GM18907 (cell line): ENCODE measurements around the gene ILKAP.

Experiments used
- ATAC-seq: cut with Tn5 transposase; IDR thresholded peaks from one replicate; pipeline ENCODE4 v1.9.1; 2021; ENCODE audit warnings: mild to moderate bottlenecking, moderate library complexity; ENCODE audit not compliant: unreplicated experiment

Gene ILKAP, protein sequence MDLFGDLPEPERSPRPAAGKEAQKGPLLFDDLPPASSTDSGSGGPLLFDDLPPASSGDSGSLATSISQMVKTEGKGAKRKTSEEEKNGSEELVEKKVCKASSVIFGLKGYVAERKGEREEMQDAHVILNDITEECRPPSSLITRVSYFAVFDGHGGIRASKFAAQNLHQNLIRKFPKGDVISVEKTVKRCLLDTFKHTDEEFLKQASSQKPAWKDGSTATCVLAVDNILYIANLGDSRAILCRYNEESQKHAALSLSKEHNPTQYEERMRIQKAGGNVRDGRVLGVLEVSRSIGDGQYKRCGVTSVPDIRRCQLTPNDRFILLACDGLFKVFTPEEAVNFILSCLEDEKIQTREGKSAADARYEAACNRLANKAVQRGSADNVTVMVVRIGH

DNA sequence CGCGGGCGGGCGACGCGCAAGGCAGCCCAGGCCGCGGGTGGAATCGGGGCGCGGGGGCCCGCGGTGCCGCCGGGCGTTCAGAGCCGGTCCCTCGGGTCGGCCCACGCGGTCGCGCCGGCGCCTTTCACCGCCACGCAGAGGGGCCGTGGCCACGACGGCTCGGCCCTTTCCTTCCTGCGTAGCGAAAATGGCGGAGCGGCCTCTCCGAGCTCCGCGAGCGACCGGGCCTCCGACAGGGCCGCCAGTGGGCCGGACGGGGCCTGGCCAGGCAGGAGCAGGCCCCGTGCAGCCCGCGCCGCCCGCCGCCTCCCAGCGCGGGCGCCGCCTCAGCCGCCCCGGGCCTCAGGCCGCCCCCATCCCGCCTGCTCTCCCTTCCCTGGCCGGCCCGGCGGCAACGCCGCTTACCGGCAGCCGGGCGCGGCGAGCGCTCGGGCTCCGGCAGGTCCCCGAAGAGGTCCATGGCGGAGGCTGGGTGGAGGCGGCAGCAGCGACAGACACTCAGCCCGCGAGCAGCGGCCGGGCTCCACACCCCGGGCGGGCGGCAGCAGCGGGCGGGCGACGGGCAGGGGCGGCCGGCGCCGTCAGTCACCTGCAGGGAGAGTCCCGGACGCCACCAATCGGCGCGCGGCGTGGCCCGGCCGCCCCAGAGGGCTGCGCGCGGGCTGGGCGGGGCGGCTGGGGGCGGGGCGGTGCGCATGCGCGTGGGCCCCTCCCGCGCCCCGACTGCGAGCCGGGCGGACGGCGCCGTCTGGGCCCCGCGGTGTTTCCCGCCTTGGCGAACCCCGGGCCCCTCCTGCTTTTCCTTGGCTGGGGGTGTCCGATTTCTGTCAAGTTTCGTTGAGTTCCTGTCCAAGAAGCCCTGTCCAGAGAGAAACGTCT is at the start of gene ILKAP:
Gene ILKAP, minus strand, starts transcription at position 602 of the 879 bp plus-strand sequence. Its CDS starts 142 bp downstream, at position 460.
- ATAC-seq: peak; percentile 95

DNA sequence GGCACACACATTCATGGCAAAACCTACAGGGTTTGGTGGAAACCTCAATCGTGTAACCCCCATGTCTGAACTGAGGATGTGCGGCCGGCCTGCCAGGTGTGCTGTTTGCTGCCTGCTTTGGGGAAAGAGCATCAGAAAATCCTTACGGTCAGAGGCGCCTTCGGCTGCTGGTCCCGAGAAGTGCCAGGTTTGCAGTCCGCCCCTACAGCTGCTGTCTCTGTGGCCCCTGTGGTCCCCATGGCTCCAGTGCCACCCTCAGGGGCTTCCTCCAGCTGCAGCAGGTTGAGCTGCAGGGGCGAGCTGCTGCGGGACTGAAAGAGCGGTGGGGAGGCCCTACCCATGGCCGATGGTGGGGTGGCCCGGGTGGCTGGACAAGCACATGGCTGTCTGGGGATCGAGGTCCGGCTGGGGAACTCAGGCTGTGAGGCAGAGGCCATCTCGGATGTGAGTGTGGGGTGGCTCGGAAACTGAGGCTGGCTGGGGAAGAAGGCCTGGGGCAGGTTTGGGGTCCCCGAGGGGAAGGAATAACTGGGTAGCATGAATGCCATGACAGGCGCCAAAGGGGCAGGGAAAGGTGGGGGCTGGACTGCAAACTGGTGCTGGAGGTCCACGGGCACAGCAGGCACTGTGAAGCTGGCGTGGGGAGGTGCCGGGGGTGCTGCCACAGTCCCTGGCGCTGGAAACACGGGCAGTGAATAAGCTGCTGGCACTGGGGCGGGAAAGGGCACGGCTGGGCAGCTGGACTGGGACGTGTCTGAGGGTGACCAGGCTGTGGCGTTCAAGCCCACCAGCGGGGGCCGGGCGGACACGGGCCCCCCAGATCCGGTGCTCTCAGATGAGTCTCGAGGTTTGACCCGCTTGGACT is 49.5 kb upstream of the ILKAP start:
- no peak for ATAC-seq

DNA sequence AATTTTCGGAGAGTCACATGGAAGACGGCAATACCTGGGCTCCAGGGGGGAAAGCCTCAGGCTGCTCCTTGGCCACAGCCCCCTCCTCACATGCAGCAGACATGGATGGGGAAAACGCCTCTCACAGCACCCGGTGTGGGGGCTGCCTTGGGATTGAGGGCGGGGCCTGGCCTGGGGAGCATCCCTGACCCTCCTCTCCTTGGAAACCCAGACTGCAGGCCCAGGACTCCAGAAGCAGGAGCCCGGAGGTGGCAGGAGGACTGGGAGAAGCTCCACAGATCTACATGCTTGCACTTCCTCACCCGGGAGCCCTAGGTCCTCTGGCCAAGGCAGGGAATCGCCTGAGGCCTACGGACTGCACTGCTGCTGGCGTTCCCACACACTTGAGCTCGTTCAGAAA is 48.5 kb upstream of the ILKAP start:
- ATAC-seq: no peak

DNA sequence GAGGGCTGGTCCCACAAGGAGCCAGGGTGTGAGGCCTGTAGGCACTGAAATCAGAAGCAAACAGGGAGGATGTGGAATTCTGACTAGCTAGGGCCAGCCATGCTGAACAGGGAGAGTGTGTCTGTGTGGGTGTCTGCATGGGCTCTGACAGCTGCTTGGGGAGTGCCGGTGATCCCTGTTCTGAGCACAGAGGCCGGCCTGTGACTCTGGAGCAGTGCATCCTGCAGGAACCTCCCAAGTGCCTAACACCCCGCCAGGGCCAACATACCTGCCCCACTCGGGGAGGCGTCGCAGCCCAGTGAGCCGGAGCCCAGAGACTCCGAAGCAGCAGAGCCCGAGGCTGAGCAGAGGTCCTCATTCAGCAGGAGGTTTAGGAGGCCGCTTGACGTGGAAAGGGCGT is 47.8 kb upstream of the ILKAP start:
- ATAC-seq: no peak

DNA sequence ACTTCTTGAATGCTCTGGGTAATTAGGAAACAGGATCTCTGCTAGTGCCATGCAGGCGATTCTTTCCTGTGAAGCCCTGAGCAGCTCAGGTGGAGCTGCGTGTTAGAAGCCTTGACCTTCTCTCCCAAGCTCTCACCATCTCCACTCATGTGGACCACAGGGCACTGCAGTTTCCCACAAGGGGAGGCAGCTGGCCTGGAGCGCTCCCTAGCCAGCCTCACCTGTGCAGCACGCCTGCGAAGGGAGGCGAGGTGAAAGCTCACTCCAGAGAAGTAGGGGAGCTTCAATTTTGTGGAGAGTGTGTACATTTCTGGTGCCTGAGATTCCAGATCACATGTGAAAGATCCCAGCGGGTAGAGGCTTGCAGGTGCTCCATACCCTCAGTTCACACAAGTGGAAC is 47.4 kb upstream of the ILKAP start:
- no peak for ATAC-seq

DNA sequence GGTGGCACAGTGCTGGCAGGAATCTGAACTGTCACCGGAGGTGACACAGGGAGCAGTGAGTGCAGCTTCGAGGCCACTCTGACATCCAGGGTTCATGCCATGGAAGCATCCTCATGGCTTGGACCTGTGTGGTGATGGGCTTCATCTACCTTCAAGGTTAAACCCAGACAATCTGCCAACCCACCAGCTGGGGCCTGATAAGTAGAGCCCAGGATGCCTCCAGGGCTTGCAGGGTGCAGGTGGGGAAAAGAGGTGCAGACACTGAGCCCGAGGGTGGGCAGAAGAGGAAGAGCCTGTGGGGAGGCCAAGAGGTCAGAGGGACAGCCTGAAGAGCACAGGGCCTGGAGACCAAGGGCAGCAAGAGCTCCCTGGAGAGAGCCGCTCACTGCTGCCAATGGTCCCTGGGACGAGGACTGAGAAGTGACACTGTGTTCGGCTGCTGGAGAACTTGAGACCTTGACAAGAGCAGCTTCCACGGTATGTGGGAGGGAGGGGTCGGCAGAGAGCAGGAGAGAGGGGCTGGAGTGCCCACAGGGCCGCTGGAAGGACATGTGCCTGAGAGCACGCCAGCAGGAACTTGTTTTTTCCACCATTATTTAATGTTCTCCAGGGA is 44.5 kb upstream of the ILKAP start:
- no peak for ATAC-seq

DNA sequence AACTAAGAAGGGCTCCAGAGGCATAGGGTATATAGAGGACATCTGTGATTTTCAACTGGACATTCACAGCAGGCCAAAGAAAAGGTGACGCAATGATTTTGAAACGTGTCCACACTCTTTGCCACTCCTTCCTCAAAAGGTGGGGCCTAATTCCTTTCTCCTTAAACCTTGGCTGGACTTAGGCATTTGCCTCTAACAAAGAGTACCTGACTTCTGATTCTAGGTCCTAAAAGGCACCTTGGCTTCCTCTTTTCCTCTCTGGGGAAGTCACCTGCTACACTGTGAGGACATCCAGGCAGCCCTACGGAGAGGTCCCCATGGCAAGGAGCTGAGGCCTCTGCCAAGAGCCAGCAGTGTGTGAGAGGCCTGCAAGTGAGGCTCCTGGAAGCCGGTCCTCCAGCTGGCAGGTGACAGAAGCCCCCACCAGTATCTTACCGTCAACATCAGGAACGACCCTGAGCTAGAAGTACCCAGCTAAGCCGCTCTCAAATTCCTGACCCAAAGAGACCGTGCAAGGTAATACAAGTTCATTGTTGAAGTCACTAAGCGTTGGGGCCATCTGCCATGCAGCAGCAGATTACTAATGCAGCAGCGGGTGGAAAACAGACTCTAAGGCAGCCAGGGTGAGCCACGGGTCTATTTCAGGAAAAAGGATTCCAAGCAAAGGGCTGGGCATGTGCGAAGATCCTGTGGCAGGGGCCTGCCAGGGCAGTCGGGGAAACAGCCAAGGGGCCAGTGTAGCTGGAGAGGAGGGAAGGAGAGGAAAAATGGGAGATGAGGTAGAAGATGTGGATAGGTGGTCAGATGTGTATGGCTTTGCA is 43.7 kb upstream of the ILKAP start:
- no peak for ATAC-seq

DNA sequence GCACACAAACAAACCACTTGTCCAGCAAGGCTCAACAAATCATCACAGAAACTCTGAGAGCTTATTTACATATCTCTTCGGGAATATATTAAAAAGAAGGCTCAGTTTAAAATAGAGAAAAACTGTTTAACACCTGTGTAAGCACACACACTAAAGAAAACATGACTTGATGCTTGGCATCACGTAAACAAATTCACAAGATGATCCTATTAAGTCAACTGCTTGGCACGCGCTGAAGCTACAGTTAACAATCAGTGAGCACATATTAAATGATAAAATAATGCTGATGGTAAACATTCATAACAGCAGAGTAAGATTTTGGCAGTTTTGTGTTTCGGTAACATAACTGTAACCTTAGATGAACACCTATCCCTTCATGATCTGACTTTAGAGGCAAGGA is 40.7 kb upstream of the ILKAP start:
- no peak for ATAC-seq

DNA sequence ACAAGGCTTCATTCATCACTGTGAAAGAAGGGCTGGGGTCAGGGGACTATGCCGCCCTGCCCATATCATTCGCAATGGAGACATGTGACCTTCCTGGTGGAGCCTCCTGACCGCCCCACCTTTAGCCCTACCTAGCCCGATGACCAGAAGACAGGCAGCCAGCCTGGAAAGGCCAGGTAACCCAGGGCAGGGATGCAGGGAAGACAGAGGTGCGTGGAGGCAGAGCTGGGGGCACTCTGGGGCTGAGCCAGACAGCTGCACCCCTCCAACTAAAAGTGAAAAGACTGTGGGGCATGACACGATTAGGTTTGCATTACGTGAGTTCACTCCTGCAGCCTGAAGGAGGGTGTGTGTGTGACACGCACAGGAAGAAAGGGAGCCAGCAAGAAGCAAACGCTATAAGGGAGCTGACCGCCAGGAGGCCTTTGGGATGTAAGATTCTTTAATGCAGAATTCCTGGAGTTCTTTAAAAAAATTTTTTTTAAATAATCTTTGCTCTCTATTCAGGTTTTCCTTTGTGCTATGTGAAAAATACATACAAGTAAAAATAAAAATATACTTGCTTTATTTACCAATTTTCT is 40.1 kb upstream of the ILKAP start:
- ATAC-seq: no peak

DNA sequence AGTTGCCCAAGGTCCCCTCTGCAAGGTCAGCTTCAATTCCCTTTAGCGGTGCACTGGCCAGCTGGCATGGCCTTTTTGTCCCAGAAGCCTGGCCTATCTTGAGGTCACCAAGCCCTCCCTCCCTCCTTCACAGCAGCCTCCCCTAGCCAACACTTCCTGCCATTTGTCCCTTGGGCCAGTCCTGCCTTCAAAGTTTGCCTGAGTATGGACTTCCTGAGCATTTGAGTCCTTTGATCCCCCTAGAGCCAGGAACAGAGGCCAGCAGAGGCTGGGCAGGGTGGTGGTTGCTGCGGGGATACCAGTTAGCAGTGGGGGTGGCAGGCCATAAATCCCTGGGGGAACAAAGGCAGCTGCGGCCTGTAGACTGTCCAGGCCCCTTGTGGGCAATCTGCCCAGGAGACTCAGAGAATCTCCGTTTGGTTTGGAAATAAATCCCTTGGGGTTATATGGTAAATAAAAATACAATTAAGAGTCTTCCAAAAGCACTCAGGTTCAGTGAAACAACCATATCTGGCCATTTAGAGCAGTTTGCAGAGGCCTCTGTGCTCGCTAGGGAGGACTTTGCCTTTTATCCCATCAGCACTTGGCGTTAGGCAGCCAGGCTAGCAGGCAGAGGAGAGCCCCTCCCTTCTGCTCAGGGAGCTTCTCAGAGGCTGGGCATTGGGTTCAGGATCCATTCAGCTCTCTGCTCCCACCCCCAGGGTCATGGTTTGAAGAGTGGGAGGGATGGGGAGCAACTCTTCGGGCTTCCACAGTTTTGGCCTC is 39.4 kb upstream of the ILKAP start:
- no peak for ATAC-seq

DNA sequence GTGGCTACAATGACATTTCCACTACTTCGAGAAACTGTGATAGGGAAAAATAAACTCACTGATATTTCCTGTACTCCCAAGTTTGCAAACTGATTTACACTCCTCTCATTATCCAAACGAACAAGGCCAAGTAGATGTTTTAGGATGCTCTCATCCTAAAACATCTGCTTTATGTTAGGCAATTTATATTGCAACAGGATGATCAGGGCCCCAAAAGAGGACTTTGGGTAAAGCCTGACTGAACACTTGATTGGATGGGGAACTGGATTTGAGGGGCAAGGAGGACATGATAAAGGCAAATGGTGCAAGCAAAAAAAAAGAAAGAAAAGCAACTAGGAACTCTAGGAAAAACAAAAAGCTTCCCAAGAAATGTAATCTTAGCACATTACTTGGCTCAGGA is 38.5 kb upstream of the ILKAP start:
- ATAC-seq: no peak

DNA sequence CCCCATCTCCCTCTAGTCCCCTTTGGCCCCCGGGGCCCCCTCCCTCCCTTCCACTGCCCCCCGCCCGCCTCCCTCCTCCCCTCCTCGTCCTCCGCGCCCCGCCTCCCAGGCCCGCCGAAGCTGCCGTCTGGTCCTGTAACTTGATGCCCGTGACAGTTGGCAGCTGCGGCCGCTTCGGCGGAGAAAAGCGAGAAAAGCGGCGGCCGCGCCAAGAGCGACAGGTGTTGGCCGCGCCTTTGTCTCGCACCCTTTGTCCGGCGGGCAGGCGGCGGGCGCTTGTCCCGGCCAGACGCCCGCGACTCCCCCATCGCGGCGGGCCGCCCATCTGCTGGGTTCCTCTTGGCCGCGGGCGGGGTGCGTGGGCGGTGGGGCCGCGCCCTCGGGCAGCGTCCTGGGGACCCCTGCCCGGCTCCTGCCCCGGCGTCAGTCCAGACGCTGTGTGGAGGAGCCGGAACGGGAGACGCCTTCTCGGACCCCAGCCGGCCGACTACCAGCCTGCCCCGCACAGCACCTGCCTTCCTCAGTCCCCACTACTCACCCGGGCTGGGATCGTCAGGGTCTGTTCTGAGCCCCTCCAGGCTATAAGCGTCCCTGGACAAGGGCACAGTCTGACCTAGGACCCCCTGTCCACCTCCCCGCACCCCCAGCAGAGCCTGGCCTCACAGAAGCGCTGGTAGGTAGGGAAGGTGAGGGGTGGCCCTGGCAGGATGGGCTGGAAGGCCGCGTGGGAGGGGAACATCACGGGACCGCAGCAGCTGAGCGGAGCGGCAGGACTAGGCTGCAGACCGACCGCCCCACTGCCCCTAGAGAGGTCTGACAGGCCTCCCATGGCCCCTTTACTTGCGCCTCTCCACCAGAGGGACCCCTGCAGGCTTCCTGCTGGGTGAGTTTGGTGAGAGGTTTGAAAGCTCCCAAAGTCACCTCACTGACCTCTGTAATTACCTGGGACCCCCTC is 37.5 kb upstream of the ILKAP start:
- ATAC-seq: no peak

DNA sequence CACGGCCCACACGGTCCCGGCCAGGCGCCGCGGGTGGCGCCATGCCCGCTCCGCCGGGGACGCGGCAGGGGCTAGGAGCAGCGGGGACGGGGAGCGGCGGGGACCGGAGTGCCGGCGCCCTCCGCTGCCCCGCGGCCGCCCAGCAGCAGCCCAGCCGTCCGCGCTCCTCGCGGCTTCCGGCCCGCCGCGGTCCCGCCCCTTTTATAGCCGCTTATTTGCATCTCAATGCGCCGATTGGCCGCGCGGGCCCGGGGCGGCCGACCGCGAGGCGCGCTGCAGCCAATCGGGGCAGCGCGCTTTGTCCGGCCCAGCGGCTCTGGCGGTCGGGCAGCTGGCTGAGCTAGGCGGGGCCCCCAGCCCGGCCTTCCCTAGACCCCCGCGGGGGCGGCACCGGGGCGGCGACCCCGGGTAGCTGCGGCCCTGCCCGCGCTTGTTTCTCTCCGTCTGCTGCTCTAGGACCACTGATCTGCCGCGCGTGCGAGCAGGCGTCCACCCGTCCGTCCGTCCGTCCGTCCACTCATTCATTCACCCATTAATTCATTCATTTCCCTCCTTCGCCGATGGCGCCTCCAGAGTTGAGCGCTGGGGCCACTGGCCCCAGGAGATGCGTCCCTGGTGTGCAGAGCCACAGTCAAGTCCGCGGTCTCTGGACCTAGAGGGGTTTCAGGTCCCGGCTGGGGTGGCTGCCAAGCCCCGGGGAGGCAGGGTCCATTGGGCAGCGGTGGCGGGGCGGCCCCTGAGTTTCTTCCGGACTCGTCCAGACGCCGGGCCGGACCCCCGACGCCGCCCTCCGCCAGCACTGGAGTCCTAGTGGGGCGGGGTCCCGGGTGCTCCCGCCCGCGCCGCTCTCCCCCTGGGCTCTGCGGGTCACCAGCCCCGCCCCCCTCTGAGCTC is 36.6 kb upstream of the ILKAP start, which contains the start of gene HES6:
Gene HES6, minus strand, starts transcription at position 176 of the 894 bp plus-strand sequence. Its CDS starts 133 bp downstream, at position 43.
- ATAC-seq: peak; percentile 82

DNA sequence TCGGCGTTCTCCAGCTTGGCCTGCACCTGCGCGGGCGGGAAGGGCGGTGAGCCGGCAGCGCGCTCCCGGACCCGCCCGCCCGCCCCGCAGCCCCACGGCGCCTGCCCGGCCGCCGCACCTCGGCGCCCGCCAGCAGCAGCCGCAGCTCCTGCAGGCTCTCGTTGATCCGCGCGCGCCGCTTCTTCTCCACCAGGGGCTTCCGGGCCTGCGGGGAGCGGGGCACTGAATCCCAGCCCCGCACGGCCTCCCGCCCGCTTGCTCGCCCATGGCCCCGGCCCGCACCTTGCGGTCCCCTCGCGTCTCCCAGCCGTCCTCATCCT is 36.0 kb upstream of the ILKAP start:
- ATAC-seq: peak; percentile 17

DNA sequence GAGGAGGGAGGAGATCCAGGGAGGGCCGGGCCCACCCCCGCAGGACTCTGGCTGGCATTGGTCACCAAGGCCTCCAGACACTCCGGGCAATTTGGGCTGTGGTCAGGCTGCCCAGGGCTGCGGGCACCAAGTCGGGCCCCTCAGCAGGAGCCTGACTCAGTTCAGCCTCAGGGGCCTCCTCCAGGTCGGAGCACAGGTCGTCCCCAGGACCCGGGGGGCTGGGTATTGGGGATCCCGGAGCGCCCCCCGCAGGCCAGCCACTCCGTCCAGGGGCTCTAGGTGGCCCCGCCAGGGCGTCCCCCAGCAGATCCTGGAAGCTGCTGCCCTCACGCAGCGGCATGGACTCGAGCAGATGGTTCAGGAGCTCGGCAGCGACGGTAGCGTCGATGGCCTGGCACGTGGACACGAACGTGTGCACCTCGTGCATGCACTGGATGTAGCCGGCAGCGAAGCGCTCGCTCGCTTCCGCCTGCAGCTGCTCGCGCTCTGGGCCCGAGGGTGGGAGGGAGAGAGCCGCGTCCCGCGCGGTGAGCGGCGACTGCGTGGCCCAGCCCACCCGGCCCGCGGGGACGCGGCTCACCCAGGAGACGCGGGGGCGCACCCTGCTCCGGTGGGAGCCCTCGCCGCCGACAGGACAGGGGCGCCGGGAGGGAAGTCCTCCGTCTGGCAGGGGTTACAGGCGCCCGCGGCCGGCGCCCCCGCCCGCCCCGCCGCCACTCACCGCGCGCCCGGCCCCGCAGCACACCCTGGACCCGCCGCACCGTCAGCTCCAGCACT is 35.5 kb upstream of the ILKAP start:
- peak; percentile 3 for ATAC-seq

DNA sequence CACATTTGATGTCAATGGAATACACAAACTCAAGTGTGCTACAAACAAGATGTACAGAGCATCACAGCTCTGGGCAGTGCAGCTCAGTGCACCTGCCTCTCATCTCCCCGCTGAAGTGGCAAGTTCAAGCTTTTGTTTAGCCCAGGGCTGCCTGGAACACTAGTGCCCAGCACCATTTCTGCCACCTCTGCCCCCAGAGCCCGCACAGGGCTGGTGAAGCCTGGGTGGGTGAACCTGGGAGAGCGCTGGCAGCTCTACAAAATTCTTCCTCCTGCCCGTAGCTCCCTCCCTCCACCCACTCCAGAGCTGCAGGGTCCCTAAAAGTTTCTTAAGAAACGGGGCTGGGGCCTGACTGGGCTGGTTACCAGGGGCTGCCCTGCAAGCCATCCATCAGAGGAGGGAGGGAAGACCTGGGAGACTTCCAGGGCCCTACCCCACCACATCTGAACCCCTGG is 34.8 kb upstream of the ILKAP start:
- no peak for ATAC-seq
